ENCODE results near the gene ZSCAN21.
A peak's percentile ranks its signal among the peaks of the same experiment; 100 is the strongest.

- TF ChIP-seq, protein P1, sequence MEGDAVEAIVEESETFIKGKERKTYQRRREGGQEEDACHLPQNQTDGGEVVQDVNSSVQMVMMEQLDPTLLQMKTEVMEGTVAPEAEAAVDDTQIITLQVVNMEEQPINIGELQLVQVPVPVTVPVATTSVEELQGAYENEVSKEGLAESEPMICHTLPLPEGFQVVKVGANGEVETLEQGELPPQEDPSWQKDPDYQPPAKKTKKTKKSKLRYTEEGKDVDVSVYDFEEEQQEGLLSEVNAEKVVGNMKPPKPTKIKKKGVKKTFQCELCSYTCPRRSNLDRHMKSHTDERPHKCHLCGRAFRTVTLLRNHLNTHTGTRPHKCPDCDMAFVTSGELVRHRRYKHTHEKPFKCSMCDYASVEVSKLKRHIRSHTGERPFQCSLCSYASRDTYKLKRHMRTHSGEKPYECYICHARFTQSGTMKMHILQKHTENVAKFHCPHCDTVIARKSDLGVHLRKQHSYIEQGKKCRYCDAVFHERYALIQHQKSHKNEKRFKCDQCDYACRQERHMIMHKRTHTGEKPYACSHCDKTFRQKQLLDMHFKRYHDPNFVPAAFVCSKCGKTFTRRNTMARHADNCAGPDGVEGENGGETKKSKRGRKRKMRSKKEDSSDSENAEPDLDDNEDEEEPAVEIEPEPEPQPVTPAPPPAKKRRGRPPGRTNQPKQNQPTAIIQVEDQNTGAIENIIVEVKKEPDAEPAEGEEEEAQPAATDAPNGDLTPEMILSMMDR (conservative IDR thresholded peaks at IDR 0.05; ENCODE audit: low read length) = peak; percentile 51
- TF ChIP-seq EZH2phosphoT487 (IDR thresholded peaks at IDR 0.05; ENCODE audit: borderline replicate concordance, low read depth, low read length) = no peak
Measured at GRCh38 chr7:100044718-100045117, 4.9 kb upstream of the ZSCAN21 start.
